H9 (cell line): ENCODE measurements around the gene KCNH5. TPM values are rescaled to one million over a fixed set of nuclear protein-coding genes. Genes with fewer than 3 reads are reported as not detected.

ENCODE experiments used
- DNase-seq: peaks from one replicate; pipeline ENCODE4 v3.0.0-alpha.2; 2017
- H2AFZ ChIP-seq: one replicate; pipeline ENCODE4 v1.6.1; 2013; ENCODE audit warnings: mild to moderate bottlenecking, low read length, control low read depth, moderate library complexity
- H2AK5ac ChIP-seq: 2 replicates; pipeline ENCODE4 v1.6.1; 2013; ENCODE audit warnings: low read length, control low read depth, mixed read lengths; ENCODE audit not compliant: insufficient read length
- H2BK120ac ChIP-seq: one replicate; pipeline ENCODE4 v1.6.1; 2013; ENCODE audit warnings: low read depth, mild to moderate bottlenecking, low read length, control low read depth, inconsistent platforms; ENCODE audit not compliant: poor library complexity, severe bottlenecking
- H2BK12ac ChIP-seq: 2 replicates; pipeline ENCODE4 v1.6.1; 2013; ENCODE audit warnings: low read length, control low read depth, mixed read lengths, low read depth; ENCODE audit not compliant: insufficient read length
- H2BK15ac ChIP-seq: 2 replicates; pipeline ENCODE4 v1.6.1; 2013; ENCODE audit warnings: low read depth, low read length, control low read depth
- H2BK20ac ChIP-seq: one replicate; pipeline ENCODE4 v1.6.1; 2013; ENCODE audit warnings: low read depth, mild to moderate bottlenecking, low read length, control low read depth, inconsistent platforms; ENCODE audit not compliant: poor library complexity, severe bottlenecking
- H2BK5ac ChIP-seq: 2 replicates; pipeline ENCODE4 v1.6.1; 2013; ENCODE audit warnings: low read length, control low read depth, mixed read lengths; ENCODE audit not compliant: insufficient read length
- H3K14ac ChIP-seq: 2 replicates; pipeline ENCODE4 v1.6.1; 2013; ENCODE audit warnings: low read length, control low read depth; ENCODE audit not compliant: insufficient read depth
- H3K18ac ChIP-seq: 2 replicates; pipeline ENCODE4 v1.6.1; 2013; ENCODE audit warnings: low read depth, mild to moderate bottlenecking, mixed read lengths, low read length, control low read depth; ENCODE audit not compliant: insufficient read length
- H3K23ac ChIP-seq: 2 replicates; pipeline ENCODE4 v1.6.1; 2013; ENCODE audit warnings: low read length, control low read depth, mixed read lengths, low read depth; ENCODE audit not compliant: insufficient read length
- H3K23me2 ChIP-seq: 2 replicates; pipeline ENCODE4 v1.6.1; 2013; ENCODE audit warnings: low read depth, mild to moderate bottlenecking, mixed read lengths, low read length, control low read depth; ENCODE audit not compliant: insufficient read length, poor library complexity, severe bottlenecking
- H3K27ac ChIP-seq: 2 replicates; pipeline ENCODE4 v1.5.1; 2013; ENCODE audit warnings: low read length, control low read depth, mixed read lengths, low read depth; ENCODE audit not compliant: insufficient read length
- H3K27me3 ChIP-seq: 2 replicates; pipeline ENCODE4 v1.6.1; 2013; ENCODE audit warnings: low read length, control low read depth, inconsistent platforms; ENCODE audit not compliant: insufficient read depth
- H3K4ac ChIP-seq: 2 replicates; pipeline ENCODE4 v1.6.1; 2013; ENCODE audit warnings: low read depth, mild to moderate bottlenecking, control low read depth, inconsistent platforms, low read length, moderate library complexity
- H3K4me1 ChIP-seq: 2 replicates; pipeline ENCODE4 v1.6.1; 2013; ENCODE audit warnings: low read length, control low read depth, inconsistent platforms; ENCODE audit not compliant: insufficient read depth
- H3K4me2 ChIP-seq: 2 replicates; pipeline ENCODE4 v1.6.1; 2013; ENCODE audit warnings: low read length, control low read depth, mixed read lengths; ENCODE audit not compliant: insufficient read length, insufficient read depth
- H3K56ac ChIP-seq: 2 replicates; pipeline ENCODE4 v1.6.1; 2013; ENCODE audit warnings: low read depth, mild to moderate bottlenecking, mixed read lengths, low read length, control low read depth; ENCODE audit not compliant: insufficient read length
- H3K79me1 ChIP-seq: 2 replicates; pipeline ENCODE4 v1.6.1; 2013; ENCODE audit warnings: low read depth, mild to moderate bottlenecking, moderate library complexity, low read length, control low read depth, inconsistent platforms; ENCODE audit not compliant: insufficient read depth, poor library complexity, severe bottlenecking
- H3K79me2 ChIP-seq: 2 replicates; pipeline ENCODE4 v1.6.1; 2013; ENCODE audit warnings: low read length, control low read depth, inconsistent platforms; ENCODE audit not compliant: insufficient read depth
- H3K9ac ChIP-seq: 2 replicates; pipeline ENCODE4 v1.6.1; 2013; ENCODE audit warnings: low read length, control low read depth, mixed read lengths; ENCODE audit not compliant: insufficient read length; ENCODE audit errors: extremely low read depth
- H3K9me3 ChIP-seq: one replicate; pipeline ENCODE4 v1.6.1; 2013; ENCODE audit warnings: low read depth, low read length, inconsistent platforms; ENCODE audit not compliant: control insufficient read depth
- H3T11ph ChIP-seq: one replicate; pipeline ENCODE4 v1.6.1; 2013; ENCODE audit warnings: mild to moderate bottlenecking, low read length, control low read depth, inconsistent platforms
- H4K20me1 ChIP-seq: one replicate; pipeline ENCODE4 v1.6.1; 2013; ENCODE audit not compliant: control insufficient read depth, insufficient read length, insufficient read depth
- H4K5ac ChIP-seq: 2 replicates; pipeline ENCODE4 v1.6.1; 2013; ENCODE audit warnings: low read depth, mild to moderate bottlenecking, mixed read lengths, low read length, control low read depth; ENCODE audit not compliant: insufficient read length
- H4K8ac ChIP-seq: replicated peaks from 2 replicates; pipeline ENCODE4 v1.6.1; 2013; ENCODE audit warnings: low read length, control low read depth, mixed read lengths, low read depth; ENCODE audit not compliant: insufficient read length
- H4K91ac ChIP-seq: 2 replicates; pipeline ENCODE4 v1.6.1; 2013; ENCODE audit warnings: low read depth, mild to moderate bottlenecking, moderate library complexity, mixed read lengths, low read length, control low read depth; ENCODE audit not compliant: insufficient read length
- H3K27ac Mint-ChIP-seq, 3 experiments: 2 replicates in 2 of 3; 3 replicates in 1 of 3; pipeline ENCODE4 v1.8.0; 2020 to 2021; ENCODE audit warnings: mixed read lengths in 3 of 3, mild to moderate bottlenecking in 1 of 3, moderate library complexity in 1 of 3
- H3K27me3 Mint-ChIP-seq: 2 replicates; pipeline ENCODE4 v1.8.0; 2021; ENCODE audit warnings: low read depth, mild to moderate bottlenecking, moderate library complexity, mixed read lengths
- H3K36me3 Mint-ChIP-seq, 3 experiments: 2 replicates in 2 of 3; 3 replicates in 1 of 3; pipeline ENCODE4 v1.8.0; 2020 to 2021; ENCODE audit warnings: low read depth in 3 of 3, mixed read lengths in 3 of 3; ENCODE audit not compliant: insufficient read depth in 1 of 3
- H3K4me1 Mint-ChIP-seq, 2 experiments: 2 replicates each; pipeline ENCODE4 v1.8.0; 2020; ENCODE audit warnings: mixed read lengths in 2 of 2
- H3K4me3 Mint-ChIP-seq, 2 experiments: 2 replicates in 1 of 2; 3 replicates in 1 of 2; pipeline ENCODE4 v1.8.0; 2020 to 2021; ENCODE audit warnings: mild to moderate bottlenecking in 2 of 2, mixed read lengths in 2 of 2, moderate library complexity in 1 of 2
- H3K9me3 Mint-ChIP-seq, 2 experiments: 2 replicates in 1 of 2; 3 replicates in 1 of 2; pipeline ENCODE4 v1.8.0; 2020; ENCODE audit warnings: mild to moderate bottlenecking in 2 of 2, mixed read lengths in 2 of 2, moderate library complexity in 1 of 2
- total RNA-seq: library from RNA; stranded (reverse); gene quantifications from 2 replicates; pipeline ENCODE4 v1.2.1, GENCODE V29; 2021
- TF ChIP-seq, protein P1 (sequence below): fragments of 200-600 bp; sonication (generic); conservative IDR thresholded peaks from 3 replicates; pipeline ENCODE4 v1.8.0; 2021; ENCODE audit warnings: antibody characterized with exemption, mild to moderate bottlenecking

KCNH5 gene
- total RNA-seq, 1 experiment from 2014 or later: 0.42 TPM

DNA sequence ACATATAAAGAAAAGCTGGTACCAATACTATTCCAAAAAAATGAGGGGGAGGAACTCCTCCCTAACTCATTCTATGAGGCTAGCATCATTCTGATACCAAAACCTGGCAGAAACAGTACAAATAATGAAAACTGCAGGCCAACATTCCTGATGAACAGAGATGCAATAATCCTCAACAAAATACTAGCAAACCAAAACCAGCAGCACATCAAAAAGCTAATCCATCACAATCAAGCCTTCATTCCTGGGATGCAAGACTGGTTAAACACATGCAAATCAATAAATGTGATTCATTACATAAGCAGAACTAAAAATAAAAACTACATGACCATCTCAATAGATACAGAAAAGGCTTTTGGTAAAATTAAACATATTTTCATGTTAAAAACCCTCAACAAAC is 281.3 kb downstream of the KCNH5 start:
- Histone ChIP-seq H4K5ac (no peak overlapping the region), H2BK12ac (no peak overlapping the region), H3K9ac (no peak overlapping the region), H3K27me3 (no peaks in the 10 kb centered on the region; the same call in 1 of the 2 replicates), H3T11ph (no peak overlapping the region), H4K91ac (no peak overlapping the region), H3K4ac (no peak overlapping the region), H2AFZ (no peak overlapping the region), H3K18ac (no peak overlapping the region), H2AK5ac (no peak overlapping the region), H2BK15ac (no peak overlapping the region), H3K27ac (no peak overlapping the region), H4K8ac (no peak overlapping the region), H3K9me3 (no peaks in the 10 kb centered on the region), H2BK5ac (no peak overlapping the region), H3K23ac (no peak overlapping the region), H3K4me2 (no peak overlapping the region), H4K20me1 (no peaks in the 10 kb centered on the region), H3K14ac (no peak overlapping the region), H3K4me1 (peaks cover 5% of the 10 kb centered on the region; the same call in 1 of the 2 replicates), H3K79me1 (no peaks in the 10 kb centered on the region), H3K79me2 (no peaks in the 10 kb centered on the region), H2BK20ac (no peak overlapping the region), H3K56ac (no peak overlapping the region), H3K23me2 (no peaks in the 10 kb centered on the region), H2BK120ac (no peak overlapping the region)
- peaks cover 0 to 6% (median 0%) of the 10 kb centered on the region in 3 experiments; a peak in 1 of 7 replicates for H3K36me3 Mint-ChIP-seq
- no peak overlapping the region for H3K27ac Mint-ChIP-seq
- no peak overlapping the region for H3K4me3 Mint-ChIP-seq
- TF ChIP-seq, protein P1, sequence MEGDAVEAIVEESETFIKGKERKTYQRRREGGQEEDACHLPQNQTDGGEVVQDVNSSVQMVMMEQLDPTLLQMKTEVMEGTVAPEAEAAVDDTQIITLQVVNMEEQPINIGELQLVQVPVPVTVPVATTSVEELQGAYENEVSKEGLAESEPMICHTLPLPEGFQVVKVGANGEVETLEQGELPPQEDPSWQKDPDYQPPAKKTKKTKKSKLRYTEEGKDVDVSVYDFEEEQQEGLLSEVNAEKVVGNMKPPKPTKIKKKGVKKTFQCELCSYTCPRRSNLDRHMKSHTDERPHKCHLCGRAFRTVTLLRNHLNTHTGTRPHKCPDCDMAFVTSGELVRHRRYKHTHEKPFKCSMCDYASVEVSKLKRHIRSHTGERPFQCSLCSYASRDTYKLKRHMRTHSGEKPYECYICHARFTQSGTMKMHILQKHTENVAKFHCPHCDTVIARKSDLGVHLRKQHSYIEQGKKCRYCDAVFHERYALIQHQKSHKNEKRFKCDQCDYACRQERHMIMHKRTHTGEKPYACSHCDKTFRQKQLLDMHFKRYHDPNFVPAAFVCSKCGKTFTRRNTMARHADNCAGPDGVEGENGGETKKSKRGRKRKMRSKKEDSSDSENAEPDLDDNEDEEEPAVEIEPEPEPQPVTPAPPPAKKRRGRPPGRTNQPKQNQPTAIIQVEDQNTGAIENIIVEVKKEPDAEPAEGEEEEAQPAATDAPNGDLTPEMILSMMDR: no peak
- H3K9me3 Mint-ChIP-seq: peaks cover 3 to 9% of the 10 kb centered on the region in 2 experiments; a peak in 3 of 5 replicates
- peaks cover 2% of the 10 kb centered on the region; the same call in 1 of the 2 replicates for H3K27me3 Mint-ChIP-seq
- peaks cover 13 to 23% of the 10 kb centered on the region in 2 experiments for H3K4me1 Mint-ChIP-seq
- DNase-seq: no peak
